Right lung (tissue), 5 donors: ENCODE results near the gene CRTAC1. TPM values are rescaled to one million over a fixed set of nuclear protein-coding genes. Genes with fewer than 3 reads are reported as not detected.

ENCODE experiments used
- DNase-seq, 2 donors: peaks; one replicate each; pipeline ENCODE4 v3.0.0-alpha.2; 2013
- polyA plus RNA-seq, 5 donors: library from polyadenylated mRNA; unstranded; fragments of 120-200 nt; gene quantifications; one replicate each; pipeline versions ENCODE4 v1.2.1 to v1.2.3, GENCODE V29; 2013; ENCODE audit warnings: inconsistent platforms in 1 of 5, low replicate concordance in 1 of 5; ENCODE audit not compliant: insufficient read length in 5 of 5, insufficient read depth in 1 of 5

CRTAC1 gene
- polyA plus RNA-seq, 5 donors, result 2.3 to 7.1 (median 2.7) TPM

- DNase-seq, result no peak
Observed at GRCh38 chr10:97896756-97897358, 133.6 kb downstream of the CRTAC1 start.

- no peak for DNase-seq
Observed at GRCh38 chr10:97895915-97896314, 134.5 kb downstream of the CRTAC1 start.

GRCh38 chr10:97895084-97895483 is 135.3 kb downstream of the CRTAC1 start:
- DNase-seq, result no peak

- no peak for DNase-seq
Observed at GRCh38 chr10:97894092-97894491, 136.3 kb downstream of the CRTAC1 start.

GRCh38 chr10:97892939-97893338 is 137.5 kb downstream of the CRTAC1 start:
- DNase-seq, result no peak

- no peak for DNase-seq
Observed at GRCh38 chr10:97892506-97892905, 137.9 kb downstream of the CRTAC1 start.

GRCh38 chr10:97891497-97892167 is 138.8 kb downstream of the CRTAC1 start:
- DNase-seq, result peak; percentile 59 to 60

GRCh38 chr10:97889461-97890265 is 140.8 kb downstream of the CRTAC1 start:
- DNase-seq, result no peak

- DNase-seq, result no peak
Observed at GRCh38 chr10:97888641-97889262, 141.7 kb downstream of the CRTAC1 start.

- no peak for DNase-seq
Observed at GRCh38 chr10:97888134-97888533, 142.3 kb downstream of the CRTAC1 start.

GRCh38 chr10:97887399-97887798 is 143.0 kb downstream of the CRTAC1 start:
- DNase-seq, result no peak

GRCh38 chr10:97886286-97886685 is 144.1 kb downstream of the CRTAC1 start:
- DNase-seq, result no peak

GRCh38 chr10:97883092-97883485 is 147.3 kb downstream of the CRTAC1 start:
- no peak for DNase-seq

- DNase-seq, result no peak
Observed at GRCh38 chr10:97882142-97883091, 148.0 kb downstream of the CRTAC1 start.

GRCh38 chr10:97880109-97880508 is 150.3 kb downstream of the CRTAC1 start:
- DNase-seq, result no peak

- DNase-seq, result no peak
Observed at GRCh38 chr10:97879241-97879640, 151.2 kb downstream of the CRTAC1 start.

- DNase-seq, result no peak
Observed at GRCh38 chr10:97876402-97876801, 154.0 kb downstream of the CRTAC1 start.

GRCh38 chr10:97875391-97875790 is 155.0 kb downstream of the CRTAC1 start:
- DNase-seq, result no peak

- no peak for DNase-seq
Observed at GRCh38 chr10:97874332-97874731, 156.1 kb downstream of the CRTAC1 start.

- DNase-seq, result no peak
Observed at GRCh38 chr10:97873569-97873968, 156.9 kb downstream of the CRTAC1 start.

GRCh38 chr10:97870990-97871389 is 159.4 kb downstream of the CRTAC1 start:
- DNase-seq, result no peak
